Right cardiac atrium (tissue), 5 donors: ENCODE results near the gene NCKAP5. TPM values are rescaled to one million over a fixed set of nuclear protein-coding genes. Genes with fewer than 3 reads are reported as not detected.

Experiments
- ATAC-seq, 2 donors: fragments of 200-7000 bp; cut with Tn5 transposase; one replicate each; pipeline versions ENCODE4 v1.8.0 to v1.9.1; 2020; ENCODE audit warnings: moderate library complexity in 2 of 2, mild to moderate bottlenecking in 1 of 2
- DNase-seq, 3 donors: peaks; one replicate each; pipeline ENCODE4 v3.0.0-alpha.2; 2020
- H3K27ac ChIP-seq: one replicate; pipeline ENCODE4 v1.5.1; 2013; ENCODE audit warnings: mild to moderate bottlenecking, low read length, control low read depth, moderate library complexity
- H3K27me3 ChIP-seq: one replicate; pipeline ENCODE4 v1.6.1; 2013; ENCODE audit not compliant: control insufficient read depth, insufficient read depth
- H3K4me1 ChIP-seq: one replicate; pipeline ENCODE4 v1.6.1; 2013; ENCODE audit warnings: low read length; ENCODE audit not compliant: control insufficient read depth, insufficient read depth
- H3K4me3 ChIP-seq: one replicate; pipeline ENCODE4 v1.5.1; 2013; ENCODE audit warnings: low read length, control low read depth
- H3K9me3 ChIP-seq: one replicate; pipeline ENCODE4 v1.6.1; 2013; ENCODE audit warnings: low read length; ENCODE audit not compliant: control insufficient read depth
- WGBS: extraction: QIAGEN DNeasy Blood & Tissue Kit; methylation state at CpG from one replicate; pipeline ENCODE4 v1.1.7; 2013; 5-methylcytosine and 5-hydroxymethylcytosine counted together
- intact Hi-C, 4 donors: fragments of 100-400 bp; cut with DNase I; formaldehyde crosslinking; loops; one replicate each; pipeline versions ENCODE4 v1.11.0 to v1.14.0; 2022 to 2023
- polyA plus RNA-seq: library from polyadenylated mRNA; stranded (reverse); fragments of 200-250 nt; gene quantifications from one replicate; pipeline ENCODE4 v1.2.3, GENCODE V29; 2013
- total RNA-seq, 4 donors: library from RNA; stranded (reverse); fragmentation: NEBNext Ultra II Directional; extraction: Animal tissue kit (Norgen Biotek cat#: 25700); gene quantifications; one replicate each; pipeline ENCODE4 v1.2.1, GENCODE V29; 2021
- donor health status: healthy with polysubstance abuse.
- donor health status: DM: no; HTN: yes; CAD: no.
- donor health status: DM: no; HTN: no; CAD: no.
- donor health status: DM: no; HTN: yes; CAD: no; lungs with severe emphysema.
- donor health status: DM: yes; HTN: yes; CAD: no.

The NCKAP5 gene
- total and polyA plus RNA-seq, 5 donors, result 3.8 to 11.1 (median 7.3) TPM

GRCh38 chr2:133331436-133331835 lies 236.8 kb downstream of the NCKAP5 start:
- DNase-seq, result no peak
- H3K4me1 ChIP-seq, result no peaks in the 10 kb centered on the region
- 81% methylated on average over 6 of the region's 6 CpGs for WGBS
- no peaks in the 10 kb centered on the region for H3K9me3 ChIP-seq
- H3K4me3 ChIP-seq, result no peak overlapping the region
- no peaks in the 10 kb centered on the region for H3K27me3 ChIP-seq
- intact Hi-C loops, result no loop called here
- ATAC-seq, result no peak
- no peak overlapping the region for H3K27ac ChIP-seq

- no peaks in the 10 kb centered on the region for H3K9me3 ChIP-seq
- WGBS, result 82% methylated on average over 7 of the region's 7 CpGs
- no peaks in the 10 kb centered on the region for H3K4me1 ChIP-seq
- ATAC-seq (no peak), DNase-seq (no peak)
- no peak overlapping the region for H3K27ac ChIP-seq
- intact Hi-C loops, result no loop called here
- no peak overlapping the region for H3K4me3 ChIP-seq
- H3K27me3 ChIP-seq, result no peaks in the 10 kb centered on the region
These were observed 241.4 kb downstream of the NCKAP5 start for GRCh38 chr2:133326652-133327397.

- Histone ChIP-seq H3K27ac (no peak overlapping the region), H3K27me3 (no peaks in the 10 kb centered on the region), H3K4me1 (no peaks in the 10 kb centered on the region), H3K4me3 (no peak overlapping the region), H3K9me3 (no peaks in the 10 kb centered on the region)
- ATAC-seq, result no peak
- DNase-seq, result no peak
- intact Hi-C loops, result no loop called here
- 90% methylated on average over 4 of the region's 4 CpGs for WGBS
These were observed 244.1 kb downstream of the NCKAP5 start for GRCh38 chr2:133324150-133324561.

GRCh38 chr2:133322909-133323308 lies 245.4 kb downstream of the NCKAP5 start:
- H3K4me1 ChIP-seq, result no peaks in the 10 kb centered on the region
- 71% methylated on average over 1 of the region's 1 CpG for WGBS
- no peaks in the 10 kb centered on the region for H3K9me3 ChIP-seq
- H3K4me3 ChIP-seq, result no peak overlapping the region
- ATAC-seq, result no peak
- no peaks in the 10 kb centered on the region for H3K27me3 ChIP-seq
- no peak for DNase-seq
- no peak overlapping the region for H3K27ac ChIP-seq
- intact Hi-C loops, result no loop called here

- H3K4me3 ChIP-seq, result no peak overlapping the region
- ATAC-seq (no peak), DNase-seq (no peak)
- WGBS, result 84% methylated on average over 3 of the region's 3 CpGs
- H3K9me3 ChIP-seq, result no peaks in the 10 kb centered on the region
- intact Hi-C loops, result no loop called here
- H3K27me3 ChIP-seq, result no peaks in the 10 kb centered on the region
- H3K27ac ChIP-seq, result no peak overlapping the region
- no peaks in the 10 kb centered on the region for H3K4me1 ChIP-seq
These were observed 251.1 kb downstream of the NCKAP5 start for GRCh38 chr2:133317178-133317577.

GRCh38 chr2:133316557-133316956 lies 251.7 kb downstream of the NCKAP5 start:
- Histone ChIP-seq H3K9me3 (no peaks in the 10 kb centered on the region), H3K4me1 (no peaks in the 10 kb centered on the region), H3K27me3 (no peaks in the 10 kb centered on the region), H3K27ac (no peak overlapping the region), H3K4me3 (no peak overlapping the region)
- 93% methylated on average over 2 of the region's 2 CpGs for WGBS
- DNase-seq, result no peak
- no peak for ATAC-seq
- intact Hi-C loops, result no loop called here

GRCh38 chr2:133315280-133315679 lies 253.0 kb downstream of the NCKAP5 start:
- 86% methylated on average over 6 of the region's 6 CpGs for WGBS
- intact Hi-C loops, result no loop called here
- no peak overlapping the region for H3K27ac ChIP-seq

GRCh38 chr2:133314795-133315194 lies 253.5 kb downstream of the NCKAP5 start:
- Histone ChIP-seq H3K4me1 (no peaks in the 10 kb centered on the region), H3K4me3 (no peak overlapping the region), H3K27ac (no peak overlapping the region), H3K9me3 (no peaks in the 10 kb centered on the region), H3K27me3 (no peaks in the 10 kb centered on the region)
- intact Hi-C loops, result no loop called here
- no peak for ATAC-seq
- DNase-seq, result no peak
- WGBS, result 91% methylated on average over 4 of the region's 4 CpGs

More at GRCh38 chr2:133315280-133315679, 253.0 kb downstream of the NCKAP5 start:
- Histone ChIP-seq H3K27me3 (no peaks in the 10 kb centered on the region), H3K4me3 (no peak overlapping the region), H3K9me3 (no peaks in the 10 kb centered on the region), H3K4me1 (no peaks in the 10 kb centered on the region)
- no peak for ATAC-seq
- DNase-seq, result no peak

GRCh38 chr2:133312038-133312729 lies 256.1 kb downstream of the NCKAP5 start:
- Histone ChIP-seq H3K27ac (no peak overlapping the region), H3K9me3 (no peaks in the 10 kb centered on the region), H3K4me3 (no peak overlapping the region), H3K4me1 (no peaks in the 10 kb centered on the region), H3K27me3 (no peaks in the 10 kb centered on the region)
- WGBS, result 69% methylated on average over 4 of the region's 4 CpGs
- ATAC-seq, result no peak
- no peak for DNase-seq
- intact Hi-C loops, result no loop called here

GRCh38 chr2:133306236-133306635 lies 262.0 kb downstream of the NCKAP5 start:
- DNase-seq (no peak), ATAC-seq (no peak)
- Histone ChIP-seq H3K4me1 (no peaks in the 10 kb centered on the region), H3K27ac (no peak overlapping the region), H3K4me3 (no peak overlapping the region), H3K9me3 (no peaks in the 10 kb centered on the region), H3K27me3 (no peaks in the 10 kb centered on the region)
- intact Hi-C loops, result no loop called here
- 91% methylated on average over 2 of the region's 2 CpGs for WGBS

- no peaks in the 10 kb centered on the region for H3K27me3 ChIP-seq
- ATAC-seq (no peak), DNase-seq (no peak)
- H3K4me1 ChIP-seq, result no peaks in the 10 kb centered on the region
- no peaks in the 10 kb centered on the region for H3K9me3 ChIP-seq
- no peak overlapping the region for H3K4me3 ChIP-seq
- 64% methylated on average over 3 of the region's 3 CpGs for WGBS
- H3K27ac ChIP-seq, result no peak overlapping the region
- intact Hi-C loops, result no loop called here
These were observed 263.9 kb downstream of the NCKAP5 start for GRCh38 chr2:133304344-133304743.
